K562 treated with DMSO at 1 percent for 12 hours (cell line): Measurements from ENCODE around the gene IL37. TPM values are rescaled to one million over a fixed set of nuclear protein-coding genes. Genes with fewer than 3 reads are reported as not detected.

Experiments used
- total RNA-seq: library from RNA; unstranded; fragments of 300-600 nt; gene quantifications from 2 replicates; pipeline ENCODE4 v1.2.3, GENCODE V29; 2022; ENCODE audit not compliant: insufficient read depth

Gene IL37
- not detected in 2 replicates for total RNA-seq

GRCh38 chr2:112910865-112911264, at the start of gene IL37:
Gene IL37, plus strand, starts transcription at chr2:112911165. Its CDS starts 1,848 bp downstream, at chr2:112913013.

Other genes starting within 250 kb of the IL37 start
- gene NT5DC4, start 190.1 kb upstream of the IL37 start, total RNA-seq: not detected in 2 replicates
- 6.3 and 25.9 TPM in 2 replicates for gene CKAP2L, start 146.6 kb upstream of the IL37 start, total RNA-seq
- 1.0 and 2.8 TPM in 2 replicates for gene IL1A, start 126.7 kb upstream of the IL37 start, total RNA-seq
- gene IL1B, start 74.4 kb upstream of the IL37 start, total RNA-seq: 0.78 TPM in 1 of 2 replicates, not detected in the other
- not detected in 2 replicates for gene IL36G, start 66.8 kb downstream of the IL37 start, total RNA-seq
- not detected in 2 replicates for gene IL36A, start 94.3 kb downstream of the IL37 start, total RNA-seq
- gene IL36B, start 141.7 kb downstream of the IL37 start, total RNA-seq: not detected in 2 replicates
- not detected in 2 replicates for gene IL36RN, start 148.0 kb downstream of the IL37 start, total RNA-seq
- not detected in 2 replicates for gene IL1F10, start 156.8 kb downstream of the IL37 start, total RNA-seq
- gene IL1RN, start 216.4 kb downstream of the IL37 start, total RNA-seq: not detected in 2 replicates